Caki2 (cell line): ENCODE results near the gene ZNF160. TPM values are rescaled to one million over a fixed set of nuclear protein-coding genes. Genes with fewer than 3 reads are reported as not detected.
"Not testable (repeated sequence)": the region's sequence is repeated elsewhere in the genome, so short reads cannot be mapped to it uniquely, and the experiment has no call there.

Source experiments
- DNase-seq: peaks from one replicate; pipeline ENCODE4 v3.0.0-alpha.2; 2015; ENCODE audit warnings: low read depth
- in situ Hi-C: cut with HindIII; loops from 2 replicates; pipeline ENCODE4 v1.10.0; 2016; ENCODE audit warnings: low sequenced_read_pairs, low pct_unique_long_range_greater_than_20kb, mixed read lengths
- total RNA-seq: library from RNA; depleted of rRNA; stranded (reverse); fragments of >200 nt; shearing (Covaris generic); gene quantifications from 2 replicates; pipeline ENCODE4 v1.2.3, GENCODE V29; 2014; ENCODE audit warnings: low replicate concordance; rRNA removed

ZNF160 gene
- total RNA-seq, 1 experiment from 2014 or later: 22.3 TPM

DNA sequence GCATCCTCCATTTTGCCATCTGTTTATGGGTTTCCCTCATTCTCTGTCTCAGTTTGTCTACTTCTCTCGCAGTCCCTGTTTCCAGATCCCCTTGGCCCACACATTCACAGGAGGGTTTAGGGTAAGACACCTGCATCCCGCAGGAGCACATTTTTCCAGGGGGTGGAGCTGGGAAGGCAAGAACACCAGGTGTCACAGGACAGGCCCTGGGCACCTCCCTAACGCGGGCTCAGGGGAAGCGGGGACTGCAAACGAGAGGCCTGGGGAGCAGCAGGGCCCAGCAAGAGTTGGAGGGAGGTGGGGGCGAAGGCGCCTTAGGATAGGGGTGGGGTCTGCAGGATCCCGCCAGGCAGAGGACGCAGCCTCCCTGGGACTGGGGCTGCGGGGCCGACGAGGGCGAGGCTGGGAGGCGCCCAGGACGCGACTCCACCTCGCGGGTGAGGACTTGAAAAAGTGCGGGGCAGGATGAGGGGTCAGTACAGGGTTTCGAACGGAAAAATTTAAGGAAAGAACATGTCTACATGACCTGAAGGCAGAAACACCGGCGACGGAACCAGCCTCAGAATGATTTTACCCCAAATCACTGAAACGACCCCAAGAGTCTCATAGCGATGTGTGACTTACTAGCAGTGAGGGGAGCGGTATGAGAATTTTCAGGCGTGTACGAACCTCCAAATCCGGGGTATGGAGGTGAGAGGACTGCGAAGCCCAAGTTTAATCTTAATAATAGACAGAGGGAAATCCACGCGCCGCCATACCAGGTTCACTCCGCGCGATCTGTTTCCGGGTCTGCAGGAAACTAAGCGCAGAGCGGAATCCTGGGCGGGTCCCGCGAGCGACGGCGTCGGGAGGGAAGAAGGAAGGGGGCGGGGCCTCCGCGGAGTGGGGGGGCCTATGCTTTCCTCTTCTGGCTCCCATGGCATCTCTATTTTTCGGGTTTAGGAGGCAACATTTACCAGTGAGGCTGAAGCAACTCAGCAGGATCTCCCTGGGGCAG is 65.8 kb downstream of the ZNF160 start:
- in situ Hi-C loops: no loop called here
- DNase-seq: no peak

DNA sequence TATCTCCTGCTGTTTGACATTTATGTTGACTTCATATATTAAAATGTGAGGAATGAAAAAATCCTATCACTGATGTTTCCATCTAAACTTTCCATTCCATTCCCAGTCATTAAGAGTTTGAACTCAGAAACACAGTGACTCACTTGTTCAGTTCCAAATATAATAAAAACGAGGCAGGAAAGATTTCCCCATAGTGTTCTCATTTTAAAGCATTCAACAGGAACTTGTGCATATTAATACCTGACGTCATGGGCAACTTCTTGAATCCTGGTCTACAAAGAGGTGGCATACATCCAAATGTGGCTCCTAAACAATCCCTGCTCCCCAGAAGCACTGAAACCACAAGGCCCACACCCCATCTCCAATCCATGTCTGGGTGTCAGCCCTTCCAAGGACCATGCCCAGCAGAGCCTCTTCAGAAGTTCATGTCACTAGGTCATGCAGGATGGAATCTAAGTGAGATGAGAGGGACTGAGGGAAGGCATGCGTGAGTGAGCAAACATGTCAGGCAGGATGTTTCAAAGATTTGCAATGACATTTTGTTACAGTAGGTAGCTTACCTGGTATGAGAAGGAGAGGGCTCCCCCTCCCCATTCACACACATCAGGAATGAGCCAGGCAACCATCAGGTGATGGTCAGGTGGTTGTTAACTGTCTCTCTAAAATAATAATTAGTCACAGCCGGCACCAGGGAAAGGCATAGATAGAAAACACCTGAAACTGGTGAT is 68.1 kb downstream of the ZNF160 start:
- in situ Hi-C loops: no loop called here
- peak; percentile 84 for DNase-seq

DNA sequence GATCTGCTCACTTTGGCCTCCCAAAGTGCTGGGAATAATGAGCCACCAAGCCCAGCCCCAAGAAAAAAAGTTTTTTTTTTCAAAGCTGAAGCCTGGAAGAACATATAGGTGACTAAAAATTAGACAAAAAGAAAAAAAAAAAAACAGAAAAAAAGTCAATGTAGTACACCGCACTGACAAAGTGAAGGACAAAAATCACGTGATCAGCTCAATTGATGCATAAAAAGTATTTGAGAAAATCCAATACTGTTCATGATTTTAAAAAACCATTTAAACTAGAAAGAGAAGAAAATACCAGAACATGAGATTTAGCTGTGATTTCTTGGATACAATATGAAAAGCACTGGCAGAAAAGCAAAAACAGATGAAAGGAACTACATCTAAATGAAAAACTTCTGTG is 69.2 kb downstream of the ZNF160 start:
- in situ Hi-C loops: no loop called here
- DNase-seq: no peak

DNA sequence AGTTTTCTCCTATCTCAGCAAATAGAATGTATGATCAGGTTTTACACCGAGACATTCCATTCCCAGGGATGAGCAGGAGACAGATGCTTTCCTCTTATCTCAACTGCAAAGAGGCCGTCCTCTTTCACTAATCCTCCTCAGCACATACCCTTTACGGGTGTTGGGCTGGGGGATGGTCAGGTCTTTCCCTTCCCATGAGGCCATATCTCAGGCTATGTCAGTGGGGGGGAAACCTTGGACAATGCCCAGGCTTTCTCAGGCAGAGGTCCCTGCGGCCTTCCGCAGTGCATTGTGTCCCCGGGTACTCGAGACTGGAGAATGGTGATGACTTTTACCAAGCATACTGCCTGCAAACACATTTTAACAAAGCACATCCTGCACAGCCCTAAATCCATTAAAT is 74.9 kb downstream of the ZNF160 start:
- DNase-seq, in situ Hi-C loops: not testable (repeated sequence)

DNA sequence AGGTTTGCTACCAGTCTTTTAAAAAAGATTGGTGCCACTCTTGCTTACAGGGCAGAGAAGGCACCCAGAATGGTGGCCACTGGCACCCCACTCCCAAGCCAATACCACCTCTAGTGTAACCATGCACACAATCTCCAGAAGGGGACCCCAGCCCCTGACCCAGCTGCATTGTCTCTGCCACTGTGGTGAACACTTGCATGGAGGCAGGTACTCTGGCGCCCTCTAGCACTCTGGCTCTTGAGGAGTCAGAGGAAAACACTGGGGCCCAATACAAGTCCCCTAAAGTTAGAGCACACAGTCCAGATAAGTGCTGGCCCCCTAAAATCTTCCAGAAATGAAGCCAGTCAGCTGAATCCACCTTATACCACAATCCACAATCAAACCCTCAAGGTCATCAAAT is 83.5 kb downstream of the ZNF160 start:
- in situ Hi-C loops: no loop called here
- DNase-seq: no peak

Other genes starting within 250 kb of the ZNF160 start
- 30.9 and 36.6 TPM in 2 replicates for gene ZNF468, start 245.8 kb downstream of the ZNF160 start, total RNA-seq
- gene ZNF320, start 205.8 kb downstream of the ZNF160 start, total RNA-seq: 4.3 and 11.8 TPM in 2 replicates
- 2.8 and 4.3 TPM in 2 replicates for gene ZNF888, start 180.0 kb downstream of the ZNF160 start, total RNA-seq
- gene ZNF816, start 140.5 kb downstream of the ZNF160 start, total RNA-seq: 10.0 and 15.9 TPM in 2 replicates
- not detected in 2 replicates for gene ERVV-1, start 89.5 kb downstream of the ZNF160 start, total RNA-seq
- gene ERVV-2, start 58.7 kb downstream of the ZNF160 start, total RNA-seq: not detected in 2 replicates
- not detected in 2 replicates for gene ZNF415, start 29.5 kb upstream of the ZNF160 start, total RNA-seq
- gene ZNF347, start 55.6 kb upstream of the ZNF160 start, total RNA-seq: 0.54 and 5.2 TPM in 2 replicates
- not detected in 2 replicates for gene ZNF665, start 89.9 kb upstream of the ZNF160 start, total RNA-seq
- not detected in 2 replicates for gene ZNF677, start 151.5 kb upstream of the ZNF160 start, total RNA-seq
- not detected in 2 replicates for gene VN1R2, start 154.9 kb upstream of the ZNF160 start, total RNA-seq
- not detected in 2 replicates for gene VN1R4, start 164.3 kb upstream of the ZNF160 start, total RNA-seq
- 3.8 and 8.2 TPM in 2 replicates for gene ZNF845, start 230.3 kb upstream of the ZNF160 start, total RNA-seq